Activated CD4-positive, alpha-beta T cell treated with anti-CD3 and anti-CD28 coated beads, Interleukin-2, amount 10 ng/mL, durations not matched to agents 24 days and 14 days (primary cell): ENCODE data around the gene NSF. TPM values are rescaled to one million over a fixed set of nuclear protein-coding genes. Genes with fewer than 3 reads are reported as not detected.

ENCODE experiments used
- DNase-seq: peaks from one replicate; pipeline ENCODE4 v3.0.0; 2022
- H3K27ac Mint-ChIP-seq: one replicate; pipeline ENCODE4 v1.8.0; 2022; ENCODE audit warnings: mild to moderate bottlenecking, mixed read lengths
- H3K27me3 Mint-ChIP-seq: one replicate; pipeline ENCODE4 v1.8.0; 2022; ENCODE audit warnings: mixed read lengths
- H3K36me3 Mint-ChIP-seq: one replicate; pipeline ENCODE4 v1.8.0; 2022; ENCODE audit warnings: low read depth, mild to moderate bottlenecking, mixed read lengths
- H3K4me1 Mint-ChIP-seq: one replicate; pipeline ENCODE4 v1.8.0; 2021; ENCODE audit warnings: mixed read lengths
- H3K4me3 Mint-ChIP-seq: one replicate; pipeline ENCODE4 v1.8.0; 2022; ENCODE audit warnings: mild to moderate bottlenecking, moderate library complexity, mixed read lengths
- H3K9me3 Mint-ChIP-seq: one replicate; pipeline ENCODE4 v1.8.0; 2021; ENCODE audit warnings: mixed read lengths
- intact Hi-C: fragments of 100-400 bp; cut with micrococcal nuclease; formaldehyde crosslinking; loops from one replicate; pipeline ENCODE4 v1.15.1; 2023
- total RNA-seq: library from RNA; stranded (reverse); gene quantifications from 2 replicates; pipeline ENCODE4 v1.2.3, GENCODE V29; 2022

The NSF gene
- total RNA-seq, 1 donor from 2014 or later = 32.7 TPM

GRCh38 chr17:46717999-46718398 is 127.5 kb downstream of the NSF start:
- H3K4me3 Mint-ChIP-seq = no peak overlapping the region
- DNase-seq = no peak
- peaks cover 17% of the 10 kb centered on the region for H3K36me3 Mint-ChIP-seq
- H3K27me3 Mint-ChIP-seq = no peaks in the 10 kb centered on the region
- peaks cover 6% of the 10 kb centered on the region for H3K4me1 Mint-ChIP-seq
- H3K27ac Mint-ChIP-seq = no peak overlapping the region
- no peaks in the 10 kb centered on the region for H3K9me3 Mint-ChIP-seq
- intact Hi-C loops = no loop called here

- H3K27me3 Mint-ChIP-seq = no peaks in the 10 kb centered on the region
- H3K4me1 Mint-ChIP-seq = no peaks in the 10 kb centered on the region
- no peak overlapping the region for H3K4me3 Mint-ChIP-seq
- no peak for DNase-seq
- no peaks in the 10 kb centered on the region for H3K9me3 Mint-ChIP-seq
- H3K27ac Mint-ChIP-seq = no peak overlapping the region
- intact Hi-C loops = no loop called here
- H3K36me3 Mint-ChIP-seq = peaks cover 4% of the 10 kb centered on the region
These were observed 129.4 kb downstream of the NSF start for GRCh38 chr17:46719891-46720290.

GRCh38 chr17:46720408-46720807 is 129.9 kb downstream of the NSF start:
- H3K9me3 Mint-ChIP-seq = no peaks in the 10 kb centered on the region
- intact Hi-C loops = no loop called here
- H3K36me3 Mint-ChIP-seq = peaks cover 6% of the 10 kb centered on the region
- DNase-seq = no peak
- no peaks in the 10 kb centered on the region for H3K4me1 Mint-ChIP-seq
- H3K27ac Mint-ChIP-seq = no peak overlapping the region
- H3K4me3 Mint-ChIP-seq = no peak overlapping the region
- H3K27me3 Mint-ChIP-seq = no peaks in the 10 kb centered on the region

DNA sequence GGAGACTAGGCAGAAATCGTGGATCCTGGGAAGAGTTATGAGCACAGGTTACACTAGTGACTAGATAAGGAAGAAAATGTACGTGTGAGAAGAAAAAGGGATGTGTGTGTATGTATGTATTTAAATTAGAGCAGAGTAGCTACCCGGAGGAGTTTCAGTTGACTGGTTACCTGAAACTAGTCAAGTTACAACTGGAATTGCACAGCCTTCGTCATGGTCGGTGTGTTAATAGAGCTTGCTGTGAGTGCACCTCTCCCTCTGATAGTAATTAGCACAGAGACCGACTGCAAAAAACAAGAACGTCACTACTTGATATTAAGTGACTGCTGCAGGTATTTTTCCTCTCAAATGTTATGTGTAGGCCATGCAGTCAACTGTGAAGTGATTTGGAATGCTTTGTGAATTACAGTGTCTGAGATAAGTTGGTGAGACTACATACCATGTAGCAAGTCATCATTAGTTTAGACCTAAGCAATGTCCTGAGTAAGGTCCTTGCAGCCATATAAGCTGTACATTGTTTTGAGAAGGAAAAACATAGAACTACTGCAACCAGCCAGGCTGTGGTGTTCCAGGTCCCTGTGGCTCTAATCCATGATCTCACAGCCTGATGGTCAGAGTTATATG is 132.3 kb downstream of the NSF start:
- DNase-seq = no peak
- Mint-ChIP-seq H3K9me3 (no peaks in the 10 kb centered on the region), H3K4me3 (no peak overlapping the region), H3K27me3 (no peaks in the 10 kb centered on the region), H3K36me3 (peaks cover 7% of the 10 kb centered on the region), H3K27ac (no peak overlapping the region), H3K4me1 (no peaks in the 10 kb centered on the region)
- intact Hi-C loops = no loop called here

DNA sequence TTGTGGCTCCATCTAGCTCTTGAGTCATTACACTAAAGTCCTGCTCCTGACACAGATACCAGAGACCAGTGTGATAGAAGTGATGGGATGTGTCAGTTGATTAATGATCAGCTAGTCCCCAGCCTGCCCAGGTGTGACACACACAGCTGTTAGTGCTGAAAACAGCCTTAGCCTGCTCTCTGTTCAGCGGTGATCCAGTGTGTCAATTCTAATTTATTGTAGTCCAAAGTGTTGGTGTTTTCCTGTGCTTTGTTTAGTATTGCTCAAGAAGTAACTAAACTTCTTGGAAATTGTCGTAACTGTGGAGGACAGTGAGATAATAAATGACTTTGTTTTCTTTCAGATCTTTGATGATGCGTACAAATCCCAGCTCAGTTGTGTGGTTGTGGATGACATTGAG is 135.7 kb downstream of the NSF start:
- Mint-ChIP-seq H3K4me3 (no peak overlapping the region), H3K4me1 (no peaks in the 10 kb centered on the region), H3K36me3 (peaks cover 16% of the 10 kb centered on the region), H3K27me3 (no peaks in the 10 kb centered on the region), H3K9me3 (no peaks in the 10 kb centered on the region), H3K27ac (no peak overlapping the region)
- intact Hi-C loops = no loop called here
- DNase-seq = no peak

- no peak overlapping the region for H3K4me3 Mint-ChIP-seq
- DNase-seq = no peak
- H3K4me1 Mint-ChIP-seq = no peaks in the 10 kb centered on the region
- H3K27ac Mint-ChIP-seq = no peak overlapping the region
- no peaks in the 10 kb centered on the region for H3K27me3 Mint-ChIP-seq
- no peaks in the 10 kb centered on the region for H3K9me3 Mint-ChIP-seq
- intact Hi-C loops = no loop called here
- peaks cover 18% of the 10 kb centered on the region for H3K36me3 Mint-ChIP-seq
These were observed 137.3 kb downstream of the NSF start for GRCh38 chr17:46727572-46728348.

DNA sequence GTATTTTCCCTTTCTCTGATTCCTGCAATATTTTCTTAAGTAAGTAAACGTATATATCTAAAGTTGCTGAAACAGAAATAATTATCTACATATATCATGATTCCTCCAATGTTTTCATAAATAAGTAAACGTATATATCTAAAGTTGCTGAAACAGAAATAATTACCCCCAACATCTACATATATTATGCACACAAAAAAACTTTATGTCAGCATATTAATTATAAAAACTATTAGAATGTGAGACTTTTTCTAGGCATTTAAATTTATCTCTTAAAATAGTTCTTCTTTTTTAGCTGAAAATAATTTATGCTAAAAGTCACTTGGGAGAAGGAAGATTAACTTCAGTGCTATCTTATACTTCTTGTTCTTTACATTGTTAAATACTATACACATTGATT is 139.6 kb downstream of the NSF start:
- intact Hi-C loops = no loop called here
- H3K4me3 Mint-ChIP-seq = no peak overlapping the region
- peaks cover 18% of the 10 kb centered on the region for H3K36me3 Mint-ChIP-seq
- H3K4me1 Mint-ChIP-seq = no peaks in the 10 kb centered on the region
- H3K27ac Mint-ChIP-seq = no peak overlapping the region
- no peaks in the 10 kb centered on the region for H3K9me3 Mint-ChIP-seq
- DNase-seq = no peak
- H3K27me3 Mint-ChIP-seq = no peaks in the 10 kb centered on the region

DNA sequence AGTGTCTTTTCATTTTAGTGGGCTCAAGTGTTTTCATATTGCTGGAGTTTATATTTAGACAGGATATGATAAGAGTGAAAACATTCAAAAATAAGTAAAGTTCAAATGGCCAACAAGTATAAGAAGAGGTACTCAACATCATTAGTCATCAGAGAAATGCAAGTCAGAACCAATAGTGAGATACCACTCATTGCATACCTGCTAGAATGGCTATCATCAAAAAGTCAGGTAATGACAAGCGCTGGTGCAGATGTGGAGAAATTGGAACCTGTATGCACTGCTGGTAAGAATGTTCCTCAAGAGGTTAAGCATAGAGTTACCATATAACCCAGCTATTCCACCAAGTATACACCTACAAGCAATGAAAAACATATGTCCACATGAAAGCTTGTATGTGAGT is 140.2 kb downstream of the NSF start:
- H3K4me3 Mint-ChIP-seq = no peak overlapping the region
- H3K9me3 Mint-ChIP-seq = no peaks in the 10 kb centered on the region
- DNase-seq = no peak
- intact Hi-C loops = no loop called here
- no peak overlapping the region for H3K27ac Mint-ChIP-seq
- no peaks in the 10 kb centered on the region for H3K4me1 Mint-ChIP-seq
- H3K36me3 Mint-ChIP-seq = peaks cover 15% of the 10 kb centered on the region
- H3K27me3 Mint-ChIP-seq = no peaks in the 10 kb centered on the region

DNA sequence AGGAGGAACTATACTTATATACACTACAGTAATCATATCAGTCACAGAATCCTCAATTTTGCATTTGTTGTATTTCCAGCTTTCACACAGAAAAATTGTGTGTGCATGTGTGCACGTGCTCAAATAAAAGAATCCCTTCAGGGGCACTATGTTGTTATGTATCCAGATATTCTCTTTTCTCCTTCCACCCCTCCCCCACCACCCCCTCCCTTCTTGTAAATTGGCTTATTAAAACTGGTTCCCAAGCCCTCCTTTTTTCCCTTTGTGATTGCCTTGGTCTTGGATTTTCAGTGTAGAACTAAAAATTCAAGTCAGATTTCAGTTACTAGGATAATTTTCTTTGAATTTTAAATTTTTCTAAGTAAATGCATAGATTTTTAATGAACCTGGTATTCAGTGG is 141.7 kb downstream of the NSF start:
- H3K9me3 Mint-ChIP-seq = no peaks in the 10 kb centered on the region

GRCh38 chr17:46732754-46733398 is 142.4 kb downstream of the NSF start:
- Mint-ChIP-seq H3K36me3 (peaks cover 15% of the 10 kb centered on the region), H3K4me1 (no peaks in the 10 kb centered on the region), H3K9me3 (no peaks in the 10 kb centered on the region)

More for the DNA sequence above, 141.7 kb downstream of the NSF start:
- no peak for DNase-seq
- Mint-ChIP-seq H3K27ac (no peak overlapping the region), H3K36me3 (peaks cover 14% of the 10 kb centered on the region), H3K4me3 (no peak overlapping the region), H3K4me1 (no peaks in the 10 kb centered on the region), H3K27me3 (no peaks in the 10 kb centered on the region)
- intact Hi-C loops = no loop called here

DNA sequence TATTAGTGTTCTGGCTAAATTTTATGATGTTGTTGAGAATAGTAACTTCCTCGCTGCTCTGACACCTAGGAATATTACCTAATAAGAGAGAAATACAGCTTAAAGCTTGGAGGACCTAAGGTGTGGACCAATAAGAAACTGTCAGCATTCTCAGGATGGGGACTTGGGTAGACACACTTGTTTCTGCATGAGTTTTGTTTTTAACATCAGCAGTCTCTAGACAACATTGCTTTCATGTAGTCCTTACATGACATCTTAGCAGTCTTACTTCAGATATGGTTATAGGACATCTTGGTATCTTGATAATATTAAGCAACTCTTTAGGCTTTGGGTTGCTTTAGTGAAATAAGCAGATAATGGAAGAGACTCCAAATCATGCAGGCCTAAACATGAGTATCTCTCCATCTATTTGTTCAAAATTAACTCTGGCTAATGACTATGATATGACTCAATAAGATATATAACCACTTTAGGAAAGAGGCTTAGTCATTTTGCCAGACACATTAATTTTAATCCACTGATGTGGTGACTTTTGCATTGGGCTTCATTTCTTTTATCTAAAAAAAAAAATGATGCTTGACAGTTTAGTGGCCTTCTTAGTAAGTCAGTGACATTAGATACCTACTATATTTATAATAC is 143.5 kb downstream of the NSF start:
- peaks cover 14% of the 10 kb centered on the region for H3K36me3 Mint-ChIP-seq
- no peak overlapping the region for H3K4me3 Mint-ChIP-seq
- DNase-seq = no peak
- no peak overlapping the region for H3K27ac Mint-ChIP-seq
- H3K9me3 Mint-ChIP-seq = no peaks in the 10 kb centered on the region
- intact Hi-C loops = no loop called here
- no peaks in the 10 kb centered on the region for H3K4me1 Mint-ChIP-seq
- H3K27me3 Mint-ChIP-seq = no peaks in the 10 kb centered on the region

More at GRCh38 chr17:46732754-46733398, 142.4 kb downstream of the NSF start:
- no peaks in the 10 kb centered on the region for H3K27me3 Mint-ChIP-seq
- intact Hi-C loops = no loop called here
- no peak overlapping the region for H3K4me3 Mint-ChIP-seq
- DNase-seq = no peak
- H3K27ac Mint-ChIP-seq = no peak overlapping the region

DNA sequence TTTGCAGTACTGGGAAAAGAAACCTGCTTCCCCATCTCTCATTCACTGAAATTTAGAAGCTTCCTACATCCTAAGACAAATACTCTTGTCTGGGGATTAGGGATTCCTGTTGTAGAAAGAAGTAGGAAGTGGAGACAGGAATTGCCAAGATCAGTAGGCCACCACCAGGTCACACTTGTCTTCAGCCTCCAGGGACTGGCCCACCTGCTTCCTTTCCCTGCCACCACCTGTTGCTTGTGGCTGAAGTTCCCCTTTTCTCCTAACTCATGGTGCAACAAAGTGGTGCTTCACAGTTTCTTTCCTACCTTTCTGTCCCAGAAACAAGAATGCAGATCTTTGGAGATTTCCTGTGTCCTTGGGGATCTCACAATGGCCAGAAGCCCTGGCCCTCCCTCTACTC is 145.6 kb downstream of the NSF start:
- intact Hi-C loops = no loop called here
- H3K4me1 Mint-ChIP-seq = no peaks in the 10 kb centered on the region
- no peak overlapping the region for H3K27ac Mint-ChIP-seq
- peaks cover 9% of the 10 kb centered on the region for H3K36me3 Mint-ChIP-seq
- no peaks in the 10 kb centered on the region for H3K9me3 Mint-ChIP-seq
- no peaks in the 10 kb centered on the region for H3K27me3 Mint-ChIP-seq
- DNase-seq = no peak
- H3K4me3 Mint-ChIP-seq = no peak overlapping the region

DNA sequence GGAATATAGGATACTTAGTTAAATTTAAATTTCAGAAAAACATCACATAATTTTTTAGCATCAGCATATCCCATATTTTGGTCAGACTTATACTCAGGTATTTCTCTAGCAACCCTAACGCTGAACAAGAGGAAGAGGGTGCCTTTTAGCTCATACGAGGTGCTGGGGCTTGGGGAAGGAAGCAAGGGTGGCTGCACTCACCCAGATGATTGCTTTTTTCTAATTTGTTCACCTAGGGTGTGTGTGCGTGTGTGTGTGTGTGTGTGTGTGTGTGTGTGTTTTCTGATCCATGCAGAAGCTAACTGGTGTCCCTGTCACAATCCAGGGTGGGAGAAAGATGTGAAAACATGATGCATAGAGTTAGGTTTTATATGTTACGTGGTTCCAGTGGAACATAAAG is 146.9 kb downstream of the NSF start:
- Mint-ChIP-seq H3K4me3 (no peak overlapping the region), H3K27me3 (no peaks in the 10 kb centered on the region), H3K4me1 (no peaks in the 10 kb centered on the region), H3K27ac (no peak overlapping the region), H3K9me3 (no peaks in the 10 kb centered on the region), H3K36me3 (peaks cover 7% of the 10 kb centered on the region)
- DNase-seq = no peak
- intact Hi-C loops = no loop called here

GRCh38 chr17:46738544-46738943 is 148.1 kb downstream of the NSF start:
- no peak overlapping the region for H3K27ac Mint-ChIP-seq
- H3K4me3 Mint-ChIP-seq = no peak overlapping the region
- intact Hi-C loops = no loop called here
- H3K9me3 Mint-ChIP-seq = no peaks in the 10 kb centered on the region
- no peak for DNase-seq
- H3K4me1 Mint-ChIP-seq = no peaks in the 10 kb centered on the region
- no peaks in the 10 kb centered on the region for H3K27me3 Mint-ChIP-seq
- H3K36me3 Mint-ChIP-seq = peaks cover 5% of the 10 kb centered on the region
